22Rv1 (cell line): Measurements from ENCODE around the gene MELK.

Experiments
- H3K27ac ChIP-seq: fragments of 450-650 bp; 2 replicates; pipeline ENCODE4 v1.5.1; 2017
- CTCF ChIP-seq: fragments of 450-650 bp; IDR thresholded peaks from 2 replicates; pipeline ENCODE4 v1.5.1; 2017; ENCODE audit warnings: mild to moderate bottlenecking
- ZFX ChIP-seq: fragments of 450-650 bp; IDR thresholded peaks from 2 replicates; pipeline ENCODE4 v1.6.1; 2017; ENCODE audit warnings: antibody characterized with exemption, borderline replicate concordance

Gene MELK

DNA sequence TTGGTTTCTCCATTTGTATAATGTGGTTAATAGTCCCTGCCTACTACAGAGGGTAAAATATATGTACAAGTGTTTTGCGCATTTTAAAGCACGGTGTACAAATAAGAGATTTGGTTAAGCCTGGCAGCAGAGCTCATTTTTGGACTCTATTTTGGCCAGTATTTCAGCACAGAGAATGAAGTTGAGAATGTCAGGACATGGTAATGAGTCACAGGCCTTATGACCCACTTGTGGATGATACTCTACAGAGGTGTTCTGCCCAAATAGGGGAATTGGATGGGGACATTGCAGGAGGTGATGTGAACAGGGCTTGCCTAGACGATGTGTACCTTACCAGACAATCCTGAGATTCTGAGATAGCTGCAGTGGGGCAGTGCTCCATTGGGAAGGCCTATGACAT lies 50.6 kb downstream of the MELK start:
- no peak for TF ChIP-seq CTCF
- TF ChIP-seq ZFX = no peak
- no peak overlapping the region for H3K27ac ChIP-seq

- TF ChIP-seq ZFX = no peak
- no peak for TF ChIP-seq CTCF
These were observed 52.4 kb downstream of the MELK start for GRCh38 chr9:36625006-36625615.

DNA sequence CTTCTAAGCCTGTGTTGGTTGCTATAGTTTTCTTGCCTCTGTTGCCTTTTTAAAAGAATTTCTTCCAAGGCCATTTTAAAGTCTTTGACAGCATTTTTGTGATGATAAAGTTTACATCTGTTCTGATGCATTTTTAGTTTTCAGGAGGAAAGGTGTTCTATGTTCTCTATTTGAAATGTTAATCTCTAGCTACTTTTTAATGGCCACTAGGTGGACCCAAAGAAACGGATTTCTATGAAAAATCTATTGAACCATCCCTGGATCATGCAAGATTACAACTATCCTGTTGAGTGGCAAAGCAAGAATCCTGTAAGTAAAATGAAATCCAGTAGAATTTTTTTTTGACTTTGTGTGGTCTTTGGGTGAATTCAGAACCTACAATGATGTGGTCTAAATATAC lies 60.2 kb downstream of the MELK start:
- TF ChIP-seq ZFX (no peak), CTCF (peak; percentile 79)

More at GRCh38 chr9:36625006-36625615, 52.4 kb downstream of the MELK start:
- no peak overlapping the region for H3K27ac ChIP-seq

DNA sequence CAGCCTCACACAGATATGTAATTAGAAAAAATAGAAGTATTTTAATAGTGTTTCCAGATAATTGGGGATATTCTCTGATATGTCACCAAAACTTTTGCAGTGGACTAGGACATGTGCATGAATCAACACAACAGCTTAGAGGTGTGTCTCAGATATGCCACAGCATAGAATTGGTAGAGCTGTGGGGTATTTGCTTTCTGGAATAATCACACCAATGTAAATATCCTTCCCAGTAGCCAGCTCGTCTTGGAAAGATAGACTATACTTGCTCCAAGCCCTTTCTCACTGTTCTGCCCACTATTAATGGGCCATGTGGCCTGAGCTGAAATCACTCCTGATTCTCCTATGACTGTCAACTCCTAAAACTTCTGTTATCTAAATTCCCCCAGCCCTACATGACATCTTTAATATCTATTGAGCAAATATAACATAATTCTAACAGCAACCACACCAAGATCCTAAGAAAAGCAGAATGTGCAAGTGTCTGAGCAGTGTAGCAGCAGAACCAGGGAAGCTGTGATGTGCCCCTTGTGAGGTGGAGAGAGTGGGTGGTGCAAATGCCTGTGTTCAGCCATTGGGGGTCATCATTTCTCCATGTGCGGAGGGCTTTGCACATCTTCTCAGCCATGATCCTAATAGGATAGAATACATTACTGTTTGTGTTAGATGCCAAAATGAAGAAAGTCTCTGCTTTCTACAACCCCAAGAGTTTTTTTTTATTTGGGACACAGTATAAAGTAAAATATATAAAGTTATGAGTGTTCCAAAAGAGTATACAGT lies 65.0 kb downstream of the MELK start:
- TF ChIP-seq ZFX (no peak), CTCF (no peak)
- no peak overlapping the region for H3K27ac ChIP-seq

More for the DNA sequence above, 60.2 kb downstream of the MELK start:
- no peak overlapping the region for H3K27ac ChIP-seq

DNA sequence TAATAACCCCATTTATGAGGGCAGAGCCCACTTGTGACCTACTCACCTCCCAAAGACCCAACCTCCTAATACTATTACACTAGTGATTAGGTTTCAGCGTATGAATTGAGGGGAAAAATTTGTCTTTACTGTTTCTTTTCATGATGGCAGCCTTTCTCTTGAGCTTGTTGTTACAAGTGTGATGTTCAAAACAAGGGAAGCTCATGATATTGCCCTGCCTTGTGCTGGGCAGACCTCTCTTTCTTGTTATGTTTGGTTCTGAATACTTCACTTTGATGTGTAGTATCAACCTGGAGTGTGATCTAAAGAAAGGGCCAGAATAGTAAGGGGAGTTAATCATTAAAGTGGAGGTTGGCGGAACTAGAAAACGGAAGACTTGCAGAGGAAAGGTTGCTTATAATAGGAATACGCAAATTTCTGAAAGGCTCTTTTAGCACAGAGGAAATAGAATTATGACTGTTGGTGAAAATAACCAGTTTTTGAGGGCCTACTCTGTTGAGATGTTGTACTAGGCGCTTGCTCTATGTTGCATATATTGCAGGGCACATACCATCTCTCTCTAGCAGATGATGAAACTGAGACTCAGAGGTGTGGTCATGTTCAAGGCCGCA lies 68.2 kb downstream of the MELK start:
- H3K27ac ChIP-seq = no peak overlapping the region
- TF ChIP-seq CTCF = no peak
- no peak for TF ChIP-seq ZFX

DNA sequence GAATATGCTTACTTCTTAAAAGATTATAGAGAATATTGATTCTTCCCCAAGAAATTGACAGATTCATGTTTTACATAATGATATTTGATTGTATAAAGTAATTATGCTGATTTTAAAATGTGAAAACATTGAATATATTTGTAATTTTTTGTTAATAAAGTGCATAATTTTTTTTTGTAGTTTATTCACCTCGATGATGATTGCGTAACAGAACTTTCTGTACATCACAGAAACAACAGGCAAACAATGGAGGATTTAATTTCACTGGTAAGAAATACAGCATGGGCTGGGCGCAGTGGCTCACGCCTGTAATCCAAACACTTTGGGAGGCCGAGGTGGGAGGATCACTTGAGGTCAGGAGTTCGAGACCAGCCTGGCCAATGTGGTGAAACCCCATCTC lies 70.1 kb downstream of the MELK start:
- no peak overlapping the region for H3K27ac ChIP-seq
- no peak for TF ChIP-seq ZFX
- TF ChIP-seq CTCF = no peak

DNA sequence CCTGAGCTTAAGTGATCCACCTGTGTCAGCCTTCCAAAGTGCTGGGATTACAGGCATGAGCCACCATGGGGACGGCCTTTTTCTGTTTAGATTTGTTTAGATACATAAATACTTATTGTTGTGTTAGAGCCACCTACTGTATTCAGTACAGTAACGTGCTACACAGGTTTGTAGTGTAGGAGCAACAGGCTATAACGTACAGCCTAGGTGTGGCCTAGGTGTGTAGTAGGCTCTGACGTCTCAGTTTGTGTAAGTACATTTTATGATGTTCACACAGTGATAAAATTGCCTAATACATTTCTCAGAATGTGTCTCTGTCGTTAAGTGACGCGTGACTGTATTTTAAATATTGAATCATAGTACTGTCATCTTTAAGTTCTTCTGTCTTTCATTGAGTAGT lies 84.1 kb downstream of the MELK start:
- no peak overlapping the region for H3K27ac ChIP-seq
- TF ChIP-seq CTCF = no peak
- no peak for TF ChIP-seq ZFX
